MG63 (cell line): ENCODE data around the gene NHERF2. TPM values are rescaled to one million over a fixed set of nuclear protein-coding genes. Genes with fewer than 3 reads are reported as not detected.

Source experiments
- DNase-seq: peaks from one replicate; pipeline ENCODE4 v3.0.0-alpha.2; 2020
- H3K27me3 ChIP-seq: fragments of 250-450 bp; sonication (Bioruptor Pico); 2 replicates; pipeline ENCODE4 v1.5.1; 2020; ENCODE audit warnings: mild to moderate bottlenecking, moderate library complexity
- H3K36me3 ChIP-seq: fragments of 250-450 bp; sonication (Bioruptor Pico); 2 replicates; pipeline ENCODE4 v1.5.1; 2020; ENCODE audit warnings: mild to moderate bottlenecking, moderate library complexity
- H3K4me3 ChIP-seq: fragments of 250-450 bp; sonication (Bioruptor Pico); 2 replicates; pipeline ENCODE4 v1.5.1; 2020; ENCODE audit warnings: mild to moderate bottlenecking, moderate library complexity
- H3K9me3 ChIP-seq: fragments of 250-450 bp; sonication (Bioruptor Pico); 2 replicates; pipeline ENCODE4 v1.5.1; 2020; ENCODE audit warnings: mild to moderate bottlenecking, moderate library complexity
- total RNA-seq: library from RNA; depleted of rRNA; stranded (reverse); fragments of >200 nt; shearing (Covaris generic); gene quantifications from 2 replicates; pipeline ENCODE4 v1.2.3, GENCODE V29; 2014; ENCODE audit warnings: low replicate concordance

NHERF2 gene
- total RNA-seq, 1 experiment from 2014 or later: 15.9 TPM

DNA sequence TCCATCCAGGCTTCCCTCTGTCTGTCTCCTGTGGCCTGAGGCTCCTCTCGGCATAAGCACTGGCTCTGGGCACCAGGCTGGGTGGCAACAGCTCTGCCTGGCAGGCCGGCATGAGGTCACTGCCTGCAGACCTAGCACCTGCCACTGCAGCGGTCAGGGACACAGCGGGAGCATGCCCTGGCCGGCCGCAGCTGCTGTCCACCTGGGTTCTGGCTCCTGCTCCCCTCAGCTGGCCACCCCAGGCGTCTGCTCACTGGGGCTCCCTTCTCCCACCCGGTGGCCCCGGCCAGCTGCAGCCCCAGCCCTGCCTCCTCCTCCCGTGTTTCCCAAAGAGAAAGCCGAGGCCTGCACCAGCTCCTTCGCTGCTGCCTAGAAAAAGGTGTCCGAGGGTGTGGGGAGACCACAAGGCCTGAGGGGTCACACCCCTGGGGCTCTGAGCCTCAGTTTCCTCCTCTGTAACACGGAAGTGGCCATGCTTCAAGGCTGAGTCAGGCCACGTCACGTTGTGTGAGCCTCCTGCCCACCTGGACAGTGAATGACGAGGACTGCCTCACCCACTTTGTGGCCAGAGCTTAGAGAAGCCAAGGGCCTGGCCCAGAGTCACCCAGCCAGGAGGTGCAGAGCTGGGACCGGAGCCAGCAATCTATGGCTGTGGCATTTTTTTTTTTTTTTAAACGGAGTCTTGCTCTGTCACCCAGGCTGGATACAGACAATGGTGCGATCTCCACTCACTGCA is 14.3 kb downstream of the NHERF2 start:
- no peaks in the 10 kb centered on the region for H3K9me3 ChIP-seq
- H3K36me3 ChIP-seq: peaks cover 16% of the 10 kb centered on the region
- no peaks in the 10 kb centered on the region for H3K27me3 ChIP-seq
- no peak overlapping the region for H3K4me3 ChIP-seq
- DNase-seq: no peak

DNA sequence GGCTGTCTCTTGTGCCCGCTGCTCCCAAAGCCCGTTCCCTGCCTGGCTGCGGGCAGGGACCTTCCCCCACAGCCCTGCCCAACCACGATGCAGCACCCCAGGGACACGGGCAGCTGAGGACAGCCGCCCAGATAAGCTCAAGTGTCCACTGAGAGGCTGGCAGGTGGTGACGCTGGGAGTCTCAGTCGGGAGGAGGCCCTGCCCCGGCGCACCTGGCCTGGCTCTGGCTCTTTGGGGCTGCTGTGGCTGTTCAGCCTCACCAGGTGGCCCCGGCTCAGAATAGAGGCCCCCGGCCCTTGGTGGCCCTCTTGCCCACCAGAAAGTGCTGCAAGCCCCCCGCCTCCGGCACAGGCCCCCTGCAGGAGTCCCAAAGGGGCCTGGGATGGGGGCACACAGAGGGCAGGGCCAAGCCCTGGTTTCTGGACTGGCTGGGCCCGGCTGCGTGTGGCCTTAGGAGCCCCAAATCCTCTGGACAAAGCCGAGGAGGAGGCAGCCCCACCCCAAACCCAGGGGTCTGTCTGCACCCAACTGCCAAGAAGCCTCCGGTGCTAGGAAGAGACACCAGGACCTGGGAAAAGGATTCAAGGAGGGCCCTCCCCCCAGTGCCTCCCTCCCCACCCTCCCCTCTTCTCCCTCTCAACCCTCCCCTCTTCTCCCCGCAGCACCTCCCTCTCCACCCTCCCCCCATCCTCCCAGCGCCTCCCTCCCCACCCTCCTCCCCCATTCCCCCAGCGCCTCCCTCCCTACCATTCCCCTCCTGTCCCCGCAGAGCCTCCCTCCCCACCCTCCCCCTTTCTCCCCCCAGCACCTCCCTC is 15.7 kb downstream of the NHERF2 start:
- no peaks in the 10 kb centered on the region for H3K27me3 ChIP-seq
- H3K4me3 ChIP-seq: no peak overlapping the region
- peaks cover 16% of the 10 kb centered on the region for H3K36me3 ChIP-seq
- H3K9me3 ChIP-seq: no peaks in the 10 kb centered on the region
- no peak for DNase-seq

DNA sequence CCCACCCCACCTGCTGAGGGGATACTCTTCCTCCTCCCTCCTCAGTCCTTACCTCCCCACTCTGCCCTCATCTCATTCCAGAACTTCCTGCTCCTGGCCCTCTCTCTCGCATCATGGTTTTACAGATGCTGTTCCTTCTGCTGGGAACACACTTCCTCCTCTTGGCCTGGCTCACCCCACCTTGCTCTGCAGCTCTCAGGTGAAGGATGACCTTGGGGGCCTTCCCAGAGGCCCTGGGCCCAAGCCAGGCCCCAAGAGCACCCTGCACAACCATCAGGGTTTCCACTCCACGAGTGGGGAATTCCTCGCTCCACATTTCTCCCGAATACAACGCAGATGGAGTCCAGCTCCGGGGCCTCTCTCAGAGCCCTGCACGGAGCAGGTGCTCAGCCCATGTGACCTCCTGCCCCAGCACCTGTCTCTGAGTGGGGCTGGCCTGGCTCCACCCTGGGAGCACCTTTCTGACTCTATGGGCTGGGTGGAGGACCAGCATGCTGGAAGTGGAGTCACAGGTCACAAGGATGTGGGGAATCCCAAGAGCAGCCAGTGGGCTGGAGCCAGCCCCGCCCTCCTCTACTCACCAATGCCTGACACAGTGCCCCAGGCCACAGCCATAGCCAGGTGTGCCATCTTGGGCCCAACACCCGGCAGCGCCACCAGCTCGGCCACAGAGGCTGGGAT is 16.4 kb downstream of the NHERF2 start:
- no peak for DNase-seq
- Histone ChIP-seq H3K36me3 (peaks cover 16% of the 10 kb centered on the region), H3K27me3 (no peaks in the 10 kb centered on the region), H3K4me3 (no peak overlapping the region), H3K9me3 (no peaks in the 10 kb centered on the region)

DNA sequence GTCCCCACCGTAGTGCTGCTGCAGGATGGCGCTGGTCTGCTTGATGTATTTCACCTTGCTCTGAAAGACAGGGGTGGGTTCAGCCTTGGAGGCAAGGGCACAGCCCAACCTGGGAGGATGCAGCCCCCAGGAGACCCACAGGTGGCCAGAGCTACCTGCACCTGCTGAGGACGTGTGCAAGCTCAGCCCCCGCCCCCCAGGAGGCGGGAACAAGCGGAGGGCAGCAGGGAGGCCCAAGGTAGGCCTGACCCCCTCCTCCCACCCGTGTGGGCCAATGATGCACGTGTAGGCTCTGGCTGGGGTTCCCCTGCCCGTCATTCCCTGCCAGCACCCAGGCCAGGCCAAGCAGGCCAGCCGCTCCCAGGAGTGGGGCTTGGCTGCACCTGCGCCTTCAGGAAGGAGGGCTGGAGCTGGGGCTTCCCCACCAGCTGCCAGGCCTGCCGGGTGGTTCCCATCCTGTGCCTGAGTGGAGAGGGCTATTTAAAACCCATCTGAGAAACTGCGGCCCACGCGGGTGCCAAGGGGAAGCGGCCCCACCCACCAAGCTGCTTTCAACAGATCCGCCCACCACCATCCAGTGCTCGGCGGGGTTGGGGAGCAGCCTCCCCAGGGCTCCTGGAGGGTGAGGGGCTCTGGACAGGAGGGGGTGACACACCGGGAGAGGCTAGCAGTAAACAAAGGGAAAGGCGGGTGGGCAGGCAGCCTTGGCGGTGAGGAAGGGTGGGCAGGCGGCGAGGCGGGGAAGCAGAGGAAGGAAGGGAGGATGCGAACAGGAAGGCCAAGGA is 17.2 kb downstream of the NHERF2 start:
- Histone ChIP-seq H3K9me3 (no peaks in the 10 kb centered on the region), H3K36me3 (peaks cover 16% of the 10 kb centered on the region), H3K27me3 (no peaks in the 10 kb centered on the region), H3K4me3 (no peak overlapping the region)
- DNase-seq: no peak

DNA sequence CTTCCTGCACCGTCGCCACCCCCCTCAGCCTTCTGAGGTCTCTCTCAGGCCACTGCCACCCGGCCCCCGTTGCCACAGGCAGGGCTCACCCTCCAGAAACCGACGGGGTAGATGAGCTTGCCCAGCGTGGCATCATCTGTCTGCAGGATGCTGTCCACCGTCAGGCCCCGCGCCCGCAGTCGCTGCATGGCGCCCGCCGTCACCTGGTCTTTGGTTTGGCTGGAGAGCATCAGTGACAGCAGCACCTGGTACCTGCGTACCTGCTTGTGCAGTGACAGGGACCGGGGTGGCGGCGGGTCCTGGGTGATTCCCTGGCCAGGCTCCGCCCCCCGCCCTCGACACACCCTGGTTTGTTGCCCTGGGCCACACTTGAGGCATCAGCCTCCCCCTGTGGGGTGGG is 17.8 kb downstream of the NHERF2 start:
- H3K27me3 ChIP-seq: no peaks in the 10 kb centered on the region
- H3K9me3 ChIP-seq: no peaks in the 10 kb centered on the region
- no peak for DNase-seq
- H3K4me3 ChIP-seq: no peak overlapping the region
- peaks cover 18% of the 10 kb centered on the region for H3K36me3 ChIP-seq

DNA sequence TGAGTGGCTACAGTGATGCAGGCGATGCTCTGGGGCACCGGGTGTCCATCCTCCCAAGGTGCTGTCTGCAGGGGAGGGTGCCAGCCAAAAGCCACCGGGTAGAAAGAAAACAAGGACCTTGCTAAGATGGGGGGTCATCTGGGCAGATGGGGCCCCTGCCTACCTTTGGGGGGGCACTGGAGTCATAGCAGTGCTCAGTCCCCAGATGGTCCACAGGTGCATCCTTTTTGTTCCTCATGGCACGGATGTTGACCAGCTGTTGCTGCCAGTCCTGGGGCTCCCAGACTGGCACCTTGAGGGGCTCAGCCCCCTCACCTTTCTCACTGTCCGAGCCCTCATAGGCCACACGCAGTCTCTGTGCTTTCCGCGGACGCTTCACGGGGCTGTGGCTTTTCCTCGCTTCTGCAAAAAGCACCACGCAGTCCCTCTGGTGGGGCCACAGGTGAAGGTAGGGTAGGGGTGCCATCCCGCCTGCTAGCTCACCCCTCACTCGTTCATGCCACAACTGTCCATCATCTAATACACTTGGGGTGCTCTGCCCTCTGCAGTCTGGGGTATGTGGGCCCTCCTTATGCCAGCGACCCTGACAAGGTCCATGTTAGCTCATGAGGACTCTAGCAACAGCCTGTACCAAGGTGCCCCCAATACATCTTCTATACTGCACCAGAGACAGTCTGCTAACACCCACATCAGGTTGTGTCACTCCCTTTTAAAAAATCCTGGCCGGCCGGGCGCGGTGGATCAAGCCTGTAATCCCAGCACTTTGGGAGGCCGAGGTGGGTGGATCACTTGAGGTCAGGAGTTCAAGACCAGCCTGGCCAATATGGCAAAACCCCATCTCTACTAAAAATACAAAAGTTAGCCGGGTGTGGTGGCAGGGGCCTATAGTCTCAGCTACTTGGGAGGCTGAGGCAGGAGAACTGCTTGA is 19.5 kb downstream of the NHERF2 start:
- Histone ChIP-seq H3K9me3 (no peaks in the 10 kb centered on the region), H3K4me3 (peak overlapping the region; percentile 84), H3K36me3 (peaks cover 31% of the 10 kb centered on the region), H3K27me3 (no peaks in the 10 kb centered on the region)
- DNase-seq: no peak

DNA sequence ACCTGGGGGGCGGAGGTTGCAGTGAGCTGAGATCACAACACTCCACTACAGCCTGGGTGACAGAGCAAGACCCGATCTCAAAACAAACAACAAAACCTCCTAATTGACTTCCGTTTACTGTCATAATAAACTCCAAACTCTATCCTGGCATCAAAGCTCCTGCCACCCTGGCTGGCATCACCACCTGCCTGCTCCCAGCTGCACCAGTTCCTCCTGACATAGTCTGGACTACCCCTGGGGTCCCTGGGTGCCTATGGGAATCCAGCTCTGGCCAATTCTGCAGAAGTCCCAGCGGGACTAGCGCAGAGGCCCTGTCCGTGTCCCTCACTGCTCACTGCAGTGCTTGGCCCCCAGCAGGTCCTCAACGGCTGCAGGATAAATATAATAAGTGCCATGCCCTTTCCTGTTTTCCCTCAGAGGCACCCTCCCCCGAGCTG is 20.2 kb downstream of the NHERF2 start:
- H3K9me3 ChIP-seq: no peaks in the 10 kb centered on the region
- DNase-seq: no peak
- peaks cover 37% of the 10 kb centered on the region for H3K36me3 ChIP-seq
- no peaks in the 10 kb centered on the region for H3K27me3 ChIP-seq
- peak overlapping the region; percentile 84 for H3K4me3 ChIP-seq

DNA sequence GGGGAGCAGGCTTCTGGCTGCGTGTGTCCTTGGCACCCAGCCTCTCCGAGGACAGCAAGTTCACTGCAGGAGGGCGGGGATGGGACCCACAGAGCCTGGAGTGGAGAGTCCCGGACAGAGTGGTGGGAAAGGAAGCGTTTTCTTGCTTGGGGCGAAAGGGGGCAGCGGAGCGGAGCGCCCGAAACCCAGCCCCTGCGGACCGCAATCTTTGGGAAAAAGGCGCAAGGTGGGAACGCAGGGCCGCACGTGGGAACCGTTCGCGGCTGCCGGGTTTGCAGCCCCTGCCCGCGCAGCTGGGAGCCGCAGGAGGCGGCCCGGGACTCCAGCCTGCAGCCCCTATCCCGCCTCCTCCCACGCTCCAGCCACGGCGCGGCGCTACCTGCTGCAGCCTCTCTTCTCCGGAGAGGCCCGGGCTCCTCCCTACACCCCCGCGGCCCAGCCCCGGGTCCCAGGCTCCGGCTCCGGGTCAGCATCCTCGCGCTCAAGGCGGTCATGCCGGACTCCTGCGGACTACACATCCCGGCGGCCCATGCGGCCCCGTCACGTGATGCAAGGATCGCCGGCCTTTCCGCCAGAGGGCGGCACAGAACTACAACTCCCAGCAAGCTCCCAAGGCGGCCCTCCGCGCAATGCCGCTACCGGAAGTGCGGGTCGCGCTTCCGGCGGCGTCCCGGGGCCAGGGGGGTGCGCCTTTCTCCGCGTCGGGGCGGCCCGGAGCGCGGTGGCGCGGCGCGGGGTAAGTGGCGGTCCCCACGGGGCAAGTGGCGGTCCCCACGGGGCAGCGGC is 20.8 kb downstream of the NHERF2 start, which contains the start of the genes NTHL1 and TSC2:
Gene NTHL1 (minus strand): TSS at position 505 of the 786 bp plus-strand sequence. CDS start 11 bp downstream, at position 494.
Gene TSC2 (plus strand): TSS at position 656 of the 786 bp plus-strand sequence. CDS start 631 bp downstream, outside the sequence.
- DNase-seq: peak; percentile 98
- Histone ChIP-seq H3K27me3 (no peaks in the 10 kb centered on the region), H3K9me3 (no peaks in the 10 kb centered on the region), H3K36me3 (peaks cover 44% of the 10 kb centered on the region), H3K4me3 (peak within 1 kb of the TSS; percentile 84)

DNA sequence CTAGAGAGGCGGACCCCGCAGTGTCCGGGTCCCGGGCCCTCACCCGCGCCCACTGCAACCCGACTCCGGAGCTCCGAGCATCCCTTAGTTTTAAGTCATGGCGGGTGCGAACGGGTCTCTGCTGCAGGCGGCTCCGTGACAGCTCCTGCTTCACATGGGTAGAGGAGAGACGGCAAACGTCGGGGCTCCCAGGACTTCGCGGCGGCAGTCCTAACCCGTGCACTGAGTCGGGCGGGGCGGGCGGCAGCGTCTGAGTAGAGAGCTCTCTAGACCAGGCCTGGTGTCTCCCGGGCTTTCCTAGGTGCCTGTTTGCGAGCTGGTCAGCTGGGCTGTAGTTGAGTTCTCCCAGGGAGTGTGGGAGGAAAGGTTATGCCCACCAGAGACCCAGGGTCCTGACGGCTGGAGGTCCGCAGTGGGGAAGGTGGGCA is 21.4 kb downstream of the NHERF2 start:
- Histone ChIP-seq H3K36me3 (peaks cover 44% of the 10 kb centered on the region), H3K4me3 (peak overlapping the region; percentile 84), H3K9me3 (no peaks in the 10 kb centered on the region), H3K27me3 (no peaks in the 10 kb centered on the region)
- DNase-seq: peak; percentile 32

DNA sequence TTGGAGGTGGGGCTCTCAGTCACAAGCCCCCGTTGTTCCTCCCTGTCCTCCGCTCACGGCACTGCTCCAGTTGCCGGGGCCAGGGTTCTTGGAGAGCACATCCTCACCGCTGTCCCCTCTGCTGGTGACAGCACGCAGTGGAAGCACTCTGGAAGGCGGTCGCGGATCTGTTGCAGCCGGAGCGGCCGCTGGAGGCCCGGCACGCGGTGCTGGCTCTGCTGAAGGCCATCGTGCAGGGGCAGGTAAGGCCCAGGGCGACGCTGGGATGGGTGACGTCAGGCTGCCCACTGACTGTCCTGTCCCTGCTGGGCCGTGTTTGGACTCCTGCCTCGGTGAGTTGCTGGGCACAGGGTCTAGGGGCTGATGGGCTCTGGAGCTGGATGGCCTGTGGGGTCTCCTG is 26.5 kb downstream of the NHERF2 start:
- DNase-seq: no peak
- no peaks in the 10 kb centered on the region for H3K27me3 ChIP-seq
- H3K4me3 ChIP-seq: no peak overlapping the region
- no peaks in the 10 kb centered on the region for H3K9me3 ChIP-seq
- H3K36me3 ChIP-seq: peaks cover 45% of the 10 kb centered on the region

DNA sequence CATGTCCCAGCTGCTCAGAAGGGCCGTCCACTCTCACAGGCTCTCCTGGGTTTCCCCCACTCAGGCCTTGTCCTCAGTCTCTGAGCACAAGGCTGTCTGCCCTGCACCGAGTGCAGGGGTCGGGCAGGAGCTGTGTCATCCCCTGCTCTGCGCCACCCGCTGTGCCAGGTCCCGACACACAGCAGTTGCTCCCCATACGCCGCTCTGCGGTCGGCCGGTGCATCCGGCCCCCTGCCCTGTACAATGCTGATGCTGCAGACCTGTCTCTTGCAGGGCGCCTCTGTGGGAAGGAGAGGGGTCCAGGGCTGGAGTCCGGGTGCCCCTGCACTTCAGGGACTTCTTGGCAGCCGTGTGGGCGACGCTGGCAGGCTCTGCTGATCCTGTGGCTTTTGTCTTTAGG is 27.2 kb downstream of the NHERF2 start:
- peaks cover 50% of the 10 kb centered on the region for H3K36me3 ChIP-seq
- H3K4me3 ChIP-seq: no peak overlapping the region

DNA sequence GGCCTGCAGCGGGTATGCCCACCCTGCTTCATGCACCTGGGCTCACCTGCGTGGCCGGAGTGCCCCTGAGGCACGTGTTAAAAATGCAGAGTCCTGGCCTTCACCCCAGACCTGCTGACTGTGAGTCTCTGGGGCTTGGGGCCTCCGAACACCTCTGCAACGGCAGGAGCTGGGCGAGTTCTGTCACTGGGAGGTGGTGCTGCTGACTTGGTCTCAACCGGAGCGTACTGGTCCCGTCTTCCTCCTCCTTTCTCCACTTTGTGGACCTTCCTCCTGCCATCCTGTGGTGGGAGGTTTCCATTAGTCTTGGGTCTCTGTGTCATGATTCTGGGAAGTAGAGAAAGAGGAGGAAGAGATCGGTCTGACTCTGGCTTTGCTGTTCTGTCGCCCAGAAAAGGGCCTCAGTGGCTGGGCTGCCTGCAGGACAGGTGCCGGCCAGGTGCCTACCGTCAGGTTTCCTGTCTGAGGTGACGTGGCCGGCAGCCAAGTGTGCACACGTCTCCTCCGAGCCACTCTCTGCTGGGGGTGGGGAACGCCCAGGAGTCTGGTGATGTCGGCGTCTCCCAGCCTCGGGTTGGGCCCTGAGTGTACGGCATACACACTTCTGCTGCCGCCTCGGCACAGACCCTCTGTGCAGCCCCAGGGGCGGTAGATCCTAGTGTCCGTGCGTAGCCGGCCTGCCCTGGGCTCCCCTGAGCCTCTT is 28.0 kb downstream of the NHERF2 start:
- peaks cover 47% of the 10 kb centered on the region for H3K36me3 ChIP-seq

More for the DNA sequence above, 27.2 kb downstream of the NHERF2 start:
- DNase-seq: no peak
- Histone ChIP-seq H3K9me3 (no peaks in the 10 kb centered on the region), H3K27me3 (no peaks in the 10 kb centered on the region)

DNA sequence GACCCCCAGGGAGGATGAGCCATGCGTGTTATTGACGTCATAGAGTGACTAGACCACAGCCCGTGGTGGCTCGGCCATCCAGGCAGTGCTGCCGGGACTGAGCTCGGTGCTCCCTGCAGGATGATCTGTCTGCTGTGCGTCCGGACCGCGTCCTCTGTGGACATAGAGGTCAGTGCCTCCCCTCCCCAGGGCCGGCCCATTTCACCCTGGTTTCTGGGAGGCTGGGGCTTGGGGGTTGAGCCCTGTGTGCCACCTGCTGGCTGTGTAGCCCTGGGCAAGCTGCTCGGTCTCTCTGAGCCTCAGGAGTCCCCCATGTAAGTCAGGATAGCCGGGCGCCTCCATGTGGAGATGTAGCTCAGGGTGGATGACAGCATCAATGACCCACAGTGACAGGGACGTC is 29.4 kb downstream of the NHERF2 start:
- no peak for DNase-seq
- no peaks in the 10 kb centered on the region for H3K27me3 ChIP-seq
- H3K36me3 ChIP-seq: peaks cover 44% of the 10 kb centered on the region
- H3K9me3 ChIP-seq: no peaks in the 10 kb centered on the region
- H3K4me3 ChIP-seq: no peak overlapping the region

More for the DNA sequence above, 28.0 kb downstream of the NHERF2 start:
- H3K4me3 ChIP-seq: no peak overlapping the region
- H3K27me3 ChIP-seq: no peaks in the 10 kb centered on the region
- H3K9me3 ChIP-seq: no peaks in the 10 kb centered on the region
- DNase-seq: no peak
